GM19455 (cell line): ENCODE measurements around the gene LNX1.
A peak's percentile ranks its signal among the peaks of the same experiment; 100 is the strongest.
"Not testable (repeated sequence)": the region's sequence is repeated elsewhere in the genome, so short reads cannot be mapped to it uniquely, and the experiment has no call there.

Experiments used
- ATAC-seq: cut with Tn5 transposase; IDR thresholded peaks from one replicate; pipeline ENCODE4 v1.9.1; 2021; ENCODE audit not compliant: unreplicated experiment

The LNX1 gene

GRCh38 chr4:53476232-53477037 lies 114.9 kb downstream of the LNX1 start:
- no peak for ATAC-seq

- ATAC-seq = not testable (repeated sequence)
These were observed 124.7 kb downstream of the LNX1 start for GRCh38 chr4:53466576-53466975.

GRCh38 chr4:53465891-53466290 lies 125.4 kb downstream of the LNX1 start:
- ATAC-seq = no peak

- ATAC-seq = no peak
These were observed 126.0 kb downstream of the LNX1 start for GRCh38 chr4:53465281-53465680.

- no peak for ATAC-seq
These were observed 127.9 kb downstream of the LNX1 start for GRCh38 chr4:53463340-53463739.

- ATAC-seq = no peak
These were observed 130.0 kb downstream of the LNX1 start for GRCh38 chr4:53461244-53461643.

GRCh38 chr4:53459548-53459947 lies 131.7 kb downstream of the LNX1 start:
- ATAC-seq = no peak

GRCh38 chr4:53456178-53456577 lies 135.1 kb downstream of the LNX1 start:
- no peak for ATAC-seq

- ATAC-seq = no peak
These were observed 135.5 kb downstream of the LNX1 start for GRCh38 chr4:53455766-53456165.

GRCh38 chr4:53453385-53453784 lies 137.9 kb downstream of the LNX1 start:
- no peak for ATAC-seq

- ATAC-seq = no peak
These were observed 140.5 kb downstream of the LNX1 start for GRCh38 chr4:53450773-53451172.

GRCh38 chr4:53444954-53445353 lies 146.3 kb downstream of the LNX1 start:
- ATAC-seq = no peak

GRCh38 chr4:53441564-53441963 lies 149.7 kb downstream of the LNX1 start:
- ATAC-seq = no peak

GRCh38 chr4:53436251-53436650 lies 155.0 kb downstream of the LNX1 start:
- no peak for ATAC-seq

- ATAC-seq = peak; percentile 62
These were observed 158.5 kb downstream of the LNX1 start for GRCh38 chr4:53432528-53433424.

GRCh38 chr4:53431052-53431451 lies 160.2 kb downstream of the LNX1 start:
- no peak for ATAC-seq

GRCh38 chr4:53427366-53427765 lies 163.9 kb downstream of the LNX1 start:
- ATAC-seq = no peak

- ATAC-seq = no peak
These were observed 167.0 kb downstream of the LNX1 start for GRCh38 chr4:53424280-53424679.

- ATAC-seq = no peak
These were observed 168.9 kb downstream of the LNX1 start for GRCh38 chr4:53422367-53422766.

GRCh38 chr4:53421791-53422190 lies 169.5 kb downstream of the LNX1 start:
- no peak for ATAC-seq

GRCh38 chr4:53419208-53419607 lies 172.1 kb downstream of the LNX1 start:
- no peak for ATAC-seq

GRCh38 chr4:53409479-53409878 lies 181.8 kb downstream of the LNX1 start:
- not testable (repeated sequence) for ATAC-seq
